H54 (cell line): ENCODE results near the gene CLEC2L.

Experiments
- DNase-seq: peaks from one replicate; pipeline ENCODE4 v3.0.0; 2011; ENCODE audit warnings: low spot score, mixed read lengths; ENCODE audit not compliant: insufficient read length
- FAIRE-seq: peaks from 3 replicates; lab custom pipeline; 2011; peaks lifted over from hg19 to GRCh38; lab: Jason Lieb, UNC
- POLR2A ChIP-seq: IDR thresholded peaks from 2 replicates; pipeline ENCODE4 v1.6.1; 2011; ENCODE audit warnings: low read depth, mild to moderate bottlenecking, low read length

Gene CLEC2L

DNA sequence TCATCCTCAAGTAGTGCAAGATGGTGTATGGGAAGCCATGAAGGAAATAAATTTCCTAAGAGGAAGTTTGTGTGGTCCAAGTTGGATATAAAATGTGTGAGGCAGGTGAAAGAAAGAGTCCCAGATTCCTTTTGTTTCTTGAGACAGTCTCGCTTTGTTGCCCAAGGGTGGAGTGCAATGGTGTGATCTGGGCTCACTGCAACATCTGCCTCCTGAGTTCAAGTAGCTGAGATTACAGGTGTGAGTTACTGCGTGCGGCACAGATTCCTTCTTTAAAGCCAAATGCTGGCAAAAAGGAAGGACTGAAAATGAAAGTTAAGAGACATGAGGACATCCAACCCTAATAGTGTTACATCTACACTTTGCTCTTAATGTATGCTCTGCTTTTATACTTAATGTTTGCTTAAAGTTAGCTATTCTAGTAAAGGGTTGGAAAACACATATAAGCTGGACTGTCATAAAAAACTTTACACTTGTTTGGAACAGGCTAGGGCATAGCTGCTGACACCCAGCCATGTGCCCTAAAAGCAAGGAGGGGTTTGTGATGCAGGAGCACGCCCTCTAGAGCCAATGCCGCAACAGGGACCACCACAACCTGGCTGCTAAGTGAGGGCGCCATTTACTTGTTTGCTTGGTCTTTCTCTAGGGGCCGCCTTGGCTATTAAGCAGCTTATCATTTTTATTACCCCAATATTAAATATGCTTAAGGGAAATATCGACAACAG, 34.5 kb downstream of the CLEC2L start:
- FAIRE-seq = no peak
- TF ChIP-seq POLR2A = no peak
- no peak for DNase-seq

DNA sequence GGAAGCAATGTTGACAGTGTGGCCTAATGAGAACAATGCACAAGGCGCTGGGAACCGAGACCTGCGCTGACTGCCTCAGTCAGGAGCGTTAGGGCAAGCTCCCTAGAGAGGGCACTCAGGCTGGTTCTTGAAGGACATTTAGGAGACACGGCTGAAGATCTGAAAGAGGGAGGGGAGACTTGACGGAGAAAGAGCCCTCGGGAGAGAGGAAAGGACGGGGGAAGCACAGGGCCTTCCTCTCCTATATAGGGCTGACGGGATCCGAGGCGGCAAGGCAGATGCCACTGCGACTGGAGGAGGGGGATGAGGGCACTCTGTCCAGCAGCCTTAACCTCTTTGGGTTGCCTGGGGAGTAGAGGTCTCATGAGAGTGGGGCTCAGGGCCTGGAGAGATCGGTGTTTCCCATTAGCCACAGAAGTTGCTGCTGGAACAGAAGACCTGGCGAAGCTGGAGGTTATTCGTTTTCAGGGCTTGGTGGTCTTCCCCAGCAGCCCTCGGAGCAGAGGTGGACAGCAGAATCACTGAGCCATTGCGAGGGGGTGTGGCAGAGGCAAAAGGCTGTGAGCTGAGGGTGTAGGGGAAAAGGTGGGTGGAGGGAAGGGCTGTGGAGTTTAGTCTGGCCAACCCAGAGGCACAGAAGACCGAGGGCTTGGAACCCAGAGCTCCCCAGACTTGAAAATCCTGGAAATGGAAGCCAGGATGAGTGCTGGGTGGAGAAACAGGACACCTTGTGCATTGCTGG, 36.0 kb downstream of the CLEC2L start:
- FAIRE-seq (no peak), DNase-seq (no peak)
- no peak for TF ChIP-seq POLR2A

DNA sequence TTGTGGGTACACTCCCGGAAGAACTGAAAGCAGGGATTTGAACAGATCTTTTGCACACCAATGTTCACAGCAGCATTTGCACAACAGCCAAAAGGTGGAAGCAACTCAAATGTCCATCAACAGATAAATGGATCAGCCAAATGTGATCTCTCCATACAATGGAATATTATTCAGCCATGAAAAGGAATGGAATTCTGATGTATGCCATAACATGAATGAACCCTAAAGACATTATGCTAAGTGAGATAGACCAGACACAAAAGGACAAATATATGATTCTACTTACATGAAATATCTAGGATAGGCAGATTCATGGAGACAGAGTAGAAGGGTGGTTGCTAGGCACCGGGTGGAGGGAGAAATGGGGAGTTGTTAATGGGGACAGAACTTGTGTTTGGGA, 36.7 kb downstream of the CLEC2L start:
- TF ChIP-seq POLR2A = no peak
- DNase-seq (no peak), FAIRE-seq (no peak)

DNA sequence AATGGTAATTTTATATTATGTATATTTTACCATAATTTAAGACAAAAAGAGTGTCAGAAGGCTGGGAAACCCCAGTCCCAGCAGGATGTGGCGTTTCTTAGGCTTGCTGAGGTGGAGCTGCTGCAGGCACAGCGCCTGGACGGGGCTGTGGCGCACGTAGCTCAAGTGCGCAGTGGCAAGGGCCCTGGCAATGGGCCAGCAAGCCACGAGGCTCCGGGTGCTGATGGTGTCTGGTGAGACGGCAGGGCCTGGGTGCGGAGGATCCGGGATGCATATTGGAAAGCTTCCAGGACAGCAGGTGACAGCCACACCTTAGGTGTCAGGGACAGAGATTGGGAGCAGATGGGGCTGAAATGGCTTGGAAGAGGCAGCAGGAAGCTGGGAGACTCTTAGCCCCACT, 37.2 kb downstream of the CLEC2L start:
- DNase-seq = no peak
- FAIRE-seq = no peak
- no peak for TF ChIP-seq POLR2A

DNA sequence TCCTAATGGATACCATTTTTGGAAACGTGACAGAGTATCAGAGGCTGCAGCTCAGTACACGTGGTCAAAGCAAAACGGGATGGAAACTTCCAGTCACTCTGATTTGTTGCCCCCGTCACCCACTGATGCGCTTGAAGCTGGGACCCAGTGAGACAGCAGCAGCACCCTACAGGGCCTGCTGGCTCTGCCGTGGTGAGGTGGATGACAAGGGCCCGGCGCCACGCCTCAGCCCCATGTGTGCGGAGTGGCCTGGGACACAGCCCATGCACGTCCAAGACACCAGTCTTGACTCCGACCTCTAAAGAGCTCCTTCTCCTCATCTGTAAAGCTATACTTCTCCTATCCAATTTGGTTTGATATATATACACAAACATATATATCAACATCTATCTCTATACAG, 39.0 kb downstream of the CLEC2L start:
- no peak for FAIRE-seq
- no peak for DNase-seq
- no peak for TF ChIP-seq POLR2A

DNA sequence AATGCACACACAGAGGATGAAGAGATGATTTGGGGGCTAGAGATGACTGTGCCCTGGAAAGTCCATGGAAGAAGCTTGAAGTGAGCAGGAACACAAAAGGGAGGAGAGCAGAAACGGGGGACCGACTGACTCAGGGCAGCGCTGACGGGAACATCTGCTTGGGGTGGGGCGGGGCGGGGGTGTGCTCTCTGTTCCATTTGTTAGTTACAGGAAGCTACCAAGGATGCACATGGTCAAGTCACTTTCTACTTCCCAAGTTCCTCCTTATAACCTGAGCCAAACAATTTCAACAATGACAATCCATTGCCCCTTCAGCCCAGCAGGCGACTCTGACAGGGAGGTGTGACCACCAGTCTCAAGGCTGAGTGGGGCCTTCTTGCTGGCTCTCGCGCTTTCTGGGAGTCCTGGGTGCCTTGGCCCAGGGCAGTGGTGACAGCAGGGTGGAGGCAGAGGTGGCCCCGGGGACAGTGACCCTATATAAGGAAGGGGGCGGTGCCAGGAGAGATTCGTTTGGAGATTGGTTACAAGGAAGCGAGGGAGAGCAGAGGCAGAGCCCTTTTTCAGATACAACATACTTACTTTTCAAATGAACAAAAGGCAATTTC, 39.6 kb downstream of the CLEC2L start:
- FAIRE-seq = no peak
- DNase-seq = no peak
- no peak for TF ChIP-seq POLR2A

DNA sequence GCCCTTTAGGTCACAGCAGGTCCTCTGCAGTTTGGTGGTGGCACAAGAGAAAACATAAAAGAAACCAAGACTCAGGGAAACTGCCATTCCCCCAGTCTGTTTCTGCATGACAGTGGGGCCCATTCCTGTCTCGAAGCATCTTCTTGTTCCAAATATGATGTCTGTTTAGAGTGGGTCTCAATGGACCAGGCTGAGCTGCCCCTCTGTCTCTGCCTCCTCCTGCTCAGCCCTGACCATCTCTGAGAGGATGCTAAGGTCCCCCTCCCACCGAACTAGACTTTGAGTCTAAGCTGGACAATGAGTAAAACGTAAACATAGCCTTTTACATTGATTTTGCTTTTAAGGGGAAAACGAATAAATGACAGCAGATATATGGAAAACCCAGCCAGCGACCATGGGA, 40.4 kb downstream of the CLEC2L start:
- DNase-seq = no peak
- FAIRE-seq = no peak
- TF ChIP-seq POLR2A = no peak

DNA sequence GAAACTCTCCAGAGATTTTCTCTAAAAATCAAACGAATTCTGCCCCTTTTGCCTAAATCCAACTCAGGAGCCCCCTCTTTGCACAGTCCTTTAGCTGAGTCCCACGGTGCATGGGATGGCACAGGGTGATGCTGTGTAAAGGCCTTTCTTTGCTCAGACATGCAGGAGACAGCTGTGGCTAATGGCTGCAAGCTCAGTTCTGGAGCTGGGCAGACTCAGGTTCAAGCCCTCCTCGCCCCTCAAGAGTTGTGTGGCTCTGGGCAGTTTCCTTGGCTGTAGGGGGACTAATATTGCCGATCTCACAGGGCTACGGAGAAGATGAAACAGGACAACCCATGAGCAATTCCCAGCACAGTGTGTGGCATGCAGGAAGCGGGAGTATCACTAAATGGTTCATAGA, 42.6 kb downstream of the CLEC2L start:
- no peak for FAIRE-seq
- no peak for DNase-seq
- TF ChIP-seq POLR2A = no peak

DNA sequence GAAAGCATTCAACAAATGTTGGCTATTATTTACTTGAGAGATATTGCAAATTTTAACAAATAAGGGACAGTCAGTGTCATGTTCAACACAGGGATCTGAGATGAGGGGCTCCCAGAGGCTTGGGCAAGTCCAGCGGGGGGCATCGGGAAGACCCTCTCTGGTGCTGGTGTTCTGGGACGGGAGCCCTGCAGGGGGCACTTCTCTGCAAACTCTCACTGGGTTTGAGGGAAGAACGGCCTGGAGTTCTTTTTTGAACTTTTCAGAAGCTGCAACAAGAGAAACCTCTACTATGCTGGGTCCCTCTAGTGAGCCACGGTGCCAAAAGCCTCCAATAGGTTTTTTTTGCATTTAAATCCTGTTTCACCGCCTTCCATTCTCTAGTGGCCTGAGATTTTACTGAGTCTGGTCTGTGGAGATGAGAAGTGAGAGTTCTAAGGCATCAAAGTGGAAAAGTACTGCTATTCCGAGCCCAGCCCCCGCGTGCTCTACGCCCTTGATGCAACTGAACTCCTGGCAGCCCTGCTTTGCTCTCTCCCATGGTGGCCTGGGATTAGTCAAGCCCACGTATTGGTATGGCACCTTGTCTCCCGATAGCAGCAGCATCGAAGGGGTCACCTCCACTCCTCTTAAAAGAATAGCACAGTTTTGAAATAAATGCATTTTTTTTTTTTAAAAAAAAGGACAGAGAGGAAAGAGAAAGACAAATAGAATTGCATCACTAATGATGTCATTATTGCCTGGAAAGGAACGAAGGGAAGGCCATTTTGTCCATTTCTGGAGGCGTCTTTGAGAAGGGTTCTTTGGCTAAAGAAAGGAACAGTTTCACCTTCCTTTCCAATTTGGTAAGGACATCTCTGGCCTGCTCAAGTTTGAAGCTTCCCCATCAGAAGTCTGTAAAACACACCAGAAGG, 43.5 kb downstream of the CLEC2L start:
- FAIRE-seq (no peak), DNase-seq (no peak)
- TF ChIP-seq POLR2A = no peak

DNA sequence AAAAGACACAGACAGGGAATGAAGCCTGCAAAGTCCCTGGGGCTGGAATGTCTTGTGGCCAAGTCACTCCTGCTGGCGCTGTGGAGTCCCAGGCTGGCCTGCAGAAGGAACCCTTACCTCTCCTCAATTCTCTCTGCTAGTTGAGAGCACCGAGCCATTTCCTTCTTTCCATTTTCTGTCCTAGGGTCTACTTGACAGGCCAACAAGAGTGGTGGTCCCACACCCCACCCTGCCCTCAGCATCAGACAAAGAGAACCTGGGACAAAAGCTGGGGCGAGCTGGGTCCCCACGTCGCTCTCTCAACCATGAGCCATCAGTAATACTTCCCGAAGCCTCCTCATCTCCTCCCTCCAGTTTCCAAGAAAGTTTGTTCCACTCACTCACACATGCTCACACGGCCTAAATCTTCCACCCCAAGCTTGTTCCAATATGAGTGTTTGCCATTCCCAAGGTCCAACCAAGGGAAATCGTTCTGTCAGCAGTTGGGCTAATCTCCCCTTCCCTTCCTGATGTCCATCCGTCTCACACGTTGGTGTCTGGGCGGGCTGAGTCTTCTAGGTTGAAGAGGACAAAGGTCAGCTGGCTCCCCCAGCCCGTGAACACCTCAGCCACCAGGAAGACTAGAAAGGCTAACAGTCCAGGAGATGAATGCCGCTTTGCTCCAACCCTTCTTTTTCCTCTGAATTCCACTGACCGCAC, 44.3 kb downstream of the CLEC2L start:
- no peak for TF ChIP-seq POLR2A
- DNase-seq = no peak
- FAIRE-seq = no peak

DNA sequence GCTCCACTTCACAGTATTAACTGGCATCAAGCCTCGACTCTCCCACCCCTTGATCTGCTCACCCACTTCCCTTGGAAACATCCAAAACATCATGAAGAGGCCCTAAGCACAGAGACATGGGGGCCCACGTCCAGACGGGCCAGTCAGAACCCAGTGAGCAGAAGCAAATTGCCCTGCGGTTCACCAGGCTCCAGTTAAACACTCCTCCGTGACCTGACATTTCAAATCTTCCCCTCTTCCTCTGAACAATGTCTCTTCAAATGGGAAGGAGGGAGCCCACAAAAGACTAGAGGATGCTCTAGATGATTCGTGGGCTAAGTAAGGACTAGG, 44.8 kb downstream of the CLEC2L start:
- FAIRE-seq = no peak
- TF ChIP-seq POLR2A = no peak

DNA sequence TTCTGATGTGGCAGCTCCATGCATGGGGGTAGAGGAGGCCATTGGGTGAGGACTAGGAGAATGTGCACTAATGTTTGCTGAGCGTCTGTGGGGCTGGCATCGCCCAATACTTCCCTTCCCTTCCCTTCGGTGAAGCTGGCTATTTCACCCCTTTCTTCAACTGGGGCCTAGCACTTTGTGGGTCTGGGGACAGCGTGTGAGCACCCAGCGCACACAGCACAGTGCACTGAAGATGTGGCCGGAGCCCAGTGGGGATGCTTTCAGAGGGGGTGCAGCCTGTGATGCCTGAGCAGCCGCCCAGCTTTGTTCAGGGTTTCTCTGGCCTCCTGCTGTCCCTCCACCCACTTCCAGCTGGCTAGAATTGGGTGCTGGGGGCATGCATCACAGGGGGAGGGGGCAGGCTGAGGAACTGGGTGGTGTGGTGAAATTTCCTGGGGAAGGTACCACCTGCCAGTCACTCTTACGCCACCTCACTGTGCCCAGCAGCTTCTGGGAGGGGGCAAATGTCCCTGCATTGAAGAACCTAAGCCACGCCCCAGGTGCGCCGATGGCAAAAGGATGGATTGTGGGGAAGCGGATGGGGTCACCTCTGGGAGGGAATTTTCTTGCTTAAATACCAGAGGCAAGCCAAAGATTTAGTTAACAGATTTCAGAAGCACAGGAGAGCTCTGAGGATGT, 45.5 kb downstream of the CLEC2L start:
- no peak for FAIRE-seq

More for the DNA sequence above, 44.8 kb downstream of the CLEC2L start:
- DNase-seq = no peak

DNA sequence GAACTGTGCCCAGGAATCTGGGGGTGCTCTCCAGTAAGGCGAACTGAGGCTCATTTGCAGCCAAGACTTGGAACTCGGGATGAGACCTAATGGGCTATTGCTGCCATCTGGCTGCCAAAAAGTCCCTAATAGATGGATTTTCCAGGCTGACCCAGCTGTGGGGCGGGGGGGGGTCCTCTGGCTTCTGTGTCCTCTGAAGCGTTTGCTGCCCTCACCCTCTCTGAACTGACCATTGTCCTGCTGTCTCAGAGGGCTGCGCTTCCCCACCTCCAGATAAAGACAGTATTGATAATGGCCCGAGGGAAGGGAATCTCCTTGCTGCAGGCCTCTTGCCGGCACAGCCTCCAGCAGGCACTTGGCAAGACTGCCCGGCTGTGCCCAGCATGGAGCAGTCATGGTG, 46.6 kb downstream of the CLEC2L start:
- no peak for DNase-seq
- TF ChIP-seq POLR2A = no peak
- no peak for FAIRE-seq

More for the DNA sequence above, 45.5 kb downstream of the CLEC2L start:
- no peak for TF ChIP-seq POLR2A
- DNase-seq = no peak
